CD4-positive, alpha-beta T cell treated with Interferon alpha-2 for 1 hour (primary cell): ENCODE data around the gene MPP3.

Experiments
- DNase-seq, 2 donors: peaks; one replicate each; pipeline ENCODE4 v3.0.0-alpha.2; 2020 to 2022

The MPP3 gene

GRCh38 chr17:43831633-43832032, 1.3 kb downstream of the MPP3 start:
- no peak for DNase-seq

- no peak for DNase-seq
Measured at GRCh38 chr17:43830510-43831140, 2.3 kb downstream of the MPP3 start.

GRCh38 chr17:43829738-43830137, 3.2 kb downstream of the MPP3 start:
- DNase-seq = no peak

GRCh38 chr17:43827596-43827995, 5.3 kb downstream of the MPP3 start:
- no peak for DNase-seq

- no peak for DNase-seq
Measured at GRCh38 chr17:43826206-43826605, 6.7 kb downstream of the MPP3 start.

GRCh38 chr17:43825567-43825966, 7.4 kb downstream of the MPP3 start:
- DNase-seq = no peak

- no peak for DNase-seq
Measured at GRCh38 chr17:43823350-43824084, 9.4 kb downstream of the MPP3 start.

GRCh38 chr17:43822570-43823190, 10.3 kb downstream of the MPP3 start:
- DNase-seq = no peak

GRCh38 chr17:43820759-43821158, 12.2 kb downstream of the MPP3 start:
- no peak for DNase-seq

GRCh38 chr17:43818966-43819365, 14.0 kb downstream of the MPP3 start:
- no peak for DNase-seq

- DNase-seq = no peak
Measured at GRCh38 chr17:43817826-43818225, 15.1 kb downstream of the MPP3 start.

GRCh38 chr17:43816336-43817320, 16.3 kb downstream of the MPP3 start:
- no peak for DNase-seq

- no peak for DNase-seq
Measured at GRCh38 chr17:43814714-43815113, 18.2 kb downstream of the MPP3 start.

- DNase-seq = no peak
Measured at GRCh38 chr17:43814026-43814425, 18.9 kb downstream of the MPP3 start.

- no peak for DNase-seq
Measured at GRCh38 chr17:43813386-43813785, 19.6 kb downstream of the MPP3 start.

- DNase-seq = no peak
Measured at GRCh38 chr17:43812396-43813265, 20.3 kb downstream of the MPP3 start.

- DNase-seq = no peak
Measured at GRCh38 chr17:43810823-43811222, 22.1 kb downstream of the MPP3 start.

- no peak for DNase-seq
Measured at GRCh38 chr17:43810226-43810715, 22.7 kb downstream of the MPP3 start.

GRCh38 chr17:43809121-43809520, 23.8 kb downstream of the MPP3 start:
- no peak for DNase-seq

GRCh38 chr17:43808076-43808475, 24.9 kb downstream of the MPP3 start:
- DNase-seq = no peak

GRCh38 chr17:43805117-43805516, 27.8 kb downstream of the MPP3 start:
- no peak for DNase-seq

GRCh38 chr17:43803758-43804157, 29.2 kb downstream of the MPP3 start:
- DNase-seq = no peak
